Neural cell (in vitro differentiated cells): Measurements from ENCODE around the gene SLC2A13.

Source experiments
- CTCF ChIP-seq: fragments of 450-650 bp; IDR thresholded peaks from 2 replicates; pipeline ENCODE4 v1.5.1; 2014; ENCODE audit warnings: antibody characterized with exemption, mild to moderate bottlenecking, moderate library complexity; ENCODE audit not compliant: poor library complexity, severe bottlenecking
- EP300 ChIP-seq: fragments of 450-650 bp; conservative IDR thresholded peaks from 2 replicates; pipeline ENCODE4 v1.6.1; 2014; ENCODE audit warnings: antibody characterized with exemption, mild to moderate bottlenecking, moderate library complexity; ENCODE audit not compliant: poor library complexity, severe bottlenecking
- EZH2 ChIP-seq: fragments of 200-600, 300-800 bp; shearing (Covaris generic), sonication (generic); IDR thresholded peaks from 2 replicates; pipeline ENCODE4 v1.6.1; 2014; ENCODE audit warnings: antibody characterized with exemption, low read length, borderline replicate concordance, mild to moderate bottlenecking; ENCODE audit not compliant: insufficient read depth, poor library complexity, severe bottlenecking
- POLR2AphosphoS5 ChIP-seq: IDR thresholded peaks from 2 replicates; pipeline ENCODE4 v1.6.1; 2012
- RAD21 ChIP-seq: fragments of 450-650 bp; conservative IDR thresholded peaks from 2 replicates; pipeline ENCODE4 v1.6.1; 2014; ENCODE audit warnings: antibody characterized with exemption, mild to moderate bottlenecking, moderate library complexity

DNA sequence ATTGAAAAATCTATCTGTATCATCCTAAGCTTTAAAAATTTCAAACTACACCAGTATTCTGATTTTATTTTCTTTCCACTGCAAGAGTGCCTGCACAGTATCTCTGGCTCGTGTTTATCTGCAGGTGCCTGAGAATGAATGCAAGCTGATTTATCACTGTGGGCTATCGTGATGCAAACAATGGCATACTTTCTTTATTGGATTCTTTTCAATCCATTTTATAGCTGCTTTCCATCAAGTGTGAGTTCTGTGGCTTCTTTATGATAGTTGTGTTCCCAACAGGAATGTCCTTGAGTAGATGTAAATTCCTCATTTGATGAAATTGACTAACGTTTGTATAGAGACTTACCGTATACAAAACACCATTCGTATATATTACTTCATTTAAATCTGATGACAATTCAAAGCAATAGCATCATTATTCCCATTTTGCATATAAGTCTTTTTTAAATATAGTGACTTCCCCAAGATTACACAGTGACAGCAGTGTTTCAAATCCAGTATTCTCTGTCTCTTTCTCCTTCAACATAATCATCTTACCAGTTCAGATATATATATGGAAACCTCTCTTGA is 326.0 kb downstream of the SLC2A13 start:
- no peak for TF ChIP-seq CTCF
- no peak for TF ChIP-seq EZH2
- TF ChIP-seq RAD21: no peak
- TF ChIP-seq EP300: no peak
- TF ChIP-seq POLR2AphosphoS5: no peak
